Right hindlimb (tissue), 1 donor: ENCODE results near the gene MAP4K5.

Experiments
- DNase-seq: peaks from one replicate; pipeline ENCODE4 v3.0.0-alpha.2; 2018

MAP4K5 gene

GRCh38 chr14:50475460-50475859 lies 56.9 kb downstream of the MAP4K5 start:
- DNase-seq = no peak

GRCh38 chr14:50471838-50472465 lies 60.4 kb downstream of the MAP4K5 start:
- DNase-seq = no peak

- DNase-seq = no peak
Observed at GRCh38 chr14:50469982-50470381, 62.4 kb downstream of the MAP4K5 start.

- no peak for DNase-seq
Observed at GRCh38 chr14:50462111-50462510, 70.3 kb downstream of the MAP4K5 start.

GRCh38 chr14:50453869-50454268 lies 78.5 kb downstream of the MAP4K5 start:
- no peak for DNase-seq

- DNase-seq = no peak
Observed at GRCh38 chr14:50452979-50453705, 79.2 kb downstream of the MAP4K5 start.

GRCh38 chr14:50452296-50452695 lies 80.1 kb downstream of the MAP4K5 start:
- no peak for DNase-seq

GRCh38 chr14:50451854-50452253 lies 80.5 kb downstream of the MAP4K5 start:
- DNase-seq = no peak

- no peak for DNase-seq
Observed at GRCh38 chr14:50447461-50447860, 84.9 kb downstream of the MAP4K5 start.

- DNase-seq = no peak
Observed at GRCh38 chr14:50434528-50434927, 97.8 kb downstream of the MAP4K5 start.

GRCh38 chr14:50432131-50432530 lies 100.2 kb downstream of the MAP4K5 start:
- DNase-seq = no peak

- DNase-seq = no peak
Observed at GRCh38 chr14:50425816-50426215, 106.6 kb downstream of the MAP4K5 start.

- no peak for DNase-seq
Observed at GRCh38 chr14:50425105-50425504, 107.3 kb downstream of the MAP4K5 start.

GRCh38 chr14:50423529-50423928 lies 108.8 kb downstream of the MAP4K5 start:
- DNase-seq = no peak

- no peak for DNase-seq
Observed at GRCh38 chr14:50421499-50421898, 110.9 kb downstream of the MAP4K5 start.

- no peak for DNase-seq
Observed at GRCh38 chr14:50417853-50418252, 114.5 kb downstream of the MAP4K5 start.

GRCh38 chr14:50410921-50411320 lies 121.4 kb downstream of the MAP4K5 start:
- no peak for DNase-seq

GRCh38 chr14:50410071-50410470 lies 122.3 kb downstream of the MAP4K5 start:
- DNase-seq = no peak

- DNase-seq = peak; percentile 64
Observed at GRCh38 chr14:50407111-50407812, 125.1 kb downstream of the MAP4K5 start.

- DNase-seq = no peak
Observed at GRCh38 chr14:50403419-50403818, 128.9 kb downstream of the MAP4K5 start.

- no peak for DNase-seq
Observed at GRCh38 chr14:50402965-50403364, 129.4 kb downstream of the MAP4K5 start.

- DNase-seq = no peak
Observed at GRCh38 chr14:50400461-50400860, 131.9 kb downstream of the MAP4K5 start.

- DNase-seq = peak; percentile 30
Observed at GRCh38 chr14:50399251-50400032, 132.9 kb downstream of the MAP4K5 start.
